Lower leg skin (tissue), 3 donors: Measurements from ENCODE around the gene NUP214.

Experiments
- POLR2A ChIP-seq, 2 donors: fragments of 450-650 bp; IDR thresholded peaks; one replicate each; pipeline ENCODE4 v1.6.1; 2016 to 2017; ENCODE audit warnings: antibody characterized with exemption in 2 of 2, mild to moderate bottlenecking in 1 of 2, moderate library complexity in 1 of 2
- TF ChIP-seq, protein P1 (sequence below), 3 donors: fragments of 450-650 bp; IDR thresholded peaks; one replicate each; pipeline ENCODE4 v1.5.1; 2016; ENCODE audit warnings: antibody characterized with exemption in 3 of 3, mild to moderate bottlenecking in 3 of 3, moderate library complexity in 2 of 3

DNA sequence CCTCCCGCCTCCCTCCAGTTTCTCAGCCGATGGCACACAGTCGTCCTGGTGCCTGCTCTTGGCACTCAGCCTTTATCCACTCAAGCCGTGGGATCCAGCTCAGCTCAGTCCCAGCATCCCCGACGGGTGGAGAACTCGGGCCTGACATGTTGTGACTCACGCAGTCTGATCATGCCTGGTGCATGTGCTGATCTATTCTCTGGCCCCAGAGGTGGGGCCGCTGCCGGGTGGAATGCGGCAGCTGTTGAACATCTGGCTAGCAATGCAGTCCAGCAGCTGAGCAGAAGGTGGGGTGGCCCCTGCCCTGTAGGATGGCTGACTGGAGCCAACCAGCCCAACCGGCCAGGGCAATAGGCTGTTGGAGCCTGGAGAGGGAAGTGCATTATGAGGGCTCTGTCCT is 30.8 kb upstream of the NUP214 start:
- TF ChIP-seq, protein P1, sequence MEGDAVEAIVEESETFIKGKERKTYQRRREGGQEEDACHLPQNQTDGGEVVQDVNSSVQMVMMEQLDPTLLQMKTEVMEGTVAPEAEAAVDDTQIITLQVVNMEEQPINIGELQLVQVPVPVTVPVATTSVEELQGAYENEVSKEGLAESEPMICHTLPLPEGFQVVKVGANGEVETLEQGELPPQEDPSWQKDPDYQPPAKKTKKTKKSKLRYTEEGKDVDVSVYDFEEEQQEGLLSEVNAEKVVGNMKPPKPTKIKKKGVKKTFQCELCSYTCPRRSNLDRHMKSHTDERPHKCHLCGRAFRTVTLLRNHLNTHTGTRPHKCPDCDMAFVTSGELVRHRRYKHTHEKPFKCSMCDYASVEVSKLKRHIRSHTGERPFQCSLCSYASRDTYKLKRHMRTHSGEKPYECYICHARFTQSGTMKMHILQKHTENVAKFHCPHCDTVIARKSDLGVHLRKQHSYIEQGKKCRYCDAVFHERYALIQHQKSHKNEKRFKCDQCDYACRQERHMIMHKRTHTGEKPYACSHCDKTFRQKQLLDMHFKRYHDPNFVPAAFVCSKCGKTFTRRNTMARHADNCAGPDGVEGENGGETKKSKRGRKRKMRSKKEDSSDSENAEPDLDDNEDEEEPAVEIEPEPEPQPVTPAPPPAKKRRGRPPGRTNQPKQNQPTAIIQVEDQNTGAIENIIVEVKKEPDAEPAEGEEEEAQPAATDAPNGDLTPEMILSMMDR (IDR thresholded peaks at IDR 0.05) = no peak
- no peak for TF ChIP-seq POLR2A (IDR thresholded peaks at IDR 0.05)
